Mesothelial cell of epicardium (in vitro differentiated cells): ENCODE results near the gene KIRREL3. TPM values are rescaled to one million over a fixed set of nuclear protein-coding genes. Genes with fewer than 3 reads are reported as not detected.

Experiments used
- DNase-seq, 2 experiments: peaks; one replicate each; pipeline ENCODE4 v3.0.0; 2021; ENCODE audit warnings: low spot score in 2 of 2; ENCODE audit not compliant: unreplicated experiment in 2 of 2
- H3K27ac Mint-ChIP-seq: 2 replicates; pipeline ENCODE4 v1.8.0; 2021; ENCODE audit warnings: mixed read lengths
- H3K27me3 Mint-ChIP-seq: 2 replicates; pipeline ENCODE4 v1.8.0; 2021; ENCODE audit warnings: low read depth, mixed read lengths
- H3K36me3 Mint-ChIP-seq: 2 replicates; pipeline ENCODE4 v1.8.0; 2021; ENCODE audit warnings: mixed read lengths
- H3K4me1 Mint-ChIP-seq: 2 replicates; pipeline ENCODE4 v1.8.0; 2021; ENCODE audit warnings: mixed read lengths
- H3K4me3 Mint-ChIP-seq: 2 replicates; pipeline ENCODE4 v1.8.0; 2021; ENCODE audit warnings: mild to moderate bottlenecking, moderate library complexity, mixed read lengths
- H3K9me3 Mint-ChIP-seq: 2 replicates; pipeline ENCODE4 v1.8.0; 2021; ENCODE audit warnings: mixed read lengths
- CTCF ChIP-seq: fragments of 200-600 bp; sonication (generic); IDR thresholded peaks from one replicate; pipeline ENCODE4 v1.5.0; 2021; ENCODE audit warnings: antibody characterized with exemption; ENCODE audit not compliant: unreplicated experiment
- total RNA-seq: library from RNA; stranded (reverse); gene quantifications from 3 replicates; pipeline ENCODE4 v1.2.1, GENCODE V29; 2021

The KIRREL3 gene
- total RNA-seq, 1 donor from 2014 or later, result 0.31 TPM

- peak; percentile 43 for TF ChIP-seq CTCF
- Mint-ChIP-seq H3K36me3 (no peaks in the 10 kb centered on the region), H3K27ac (no peak overlapping the region), H3K27me3 (peaks cover 70% of the 10 kb centered on the region), H3K9me3 (no peaks in the 10 kb centered on the region), H3K4me1 (peaks cover 4% of the 10 kb centered on the region), H3K4me3 (no peak overlapping the region)
- peak in 1 of 2 experiments; percentile 72 for DNase-seq
Observed at GRCh38 chr11:126716456-126717083, 284.0 kb downstream of the KIRREL3 start.

GRCh38 chr11:126713806-126714205 is 286.8 kb downstream of the KIRREL3 start:
- DNase-seq, result no peak
- H3K27me3 Mint-ChIP-seq, result peaks cover 59% of the 10 kb centered on the region
- no peak for TF ChIP-seq CTCF
- no peaks in the 10 kb centered on the region for H3K9me3 Mint-ChIP-seq
- H3K4me3 Mint-ChIP-seq, result no peak overlapping the region
- H3K27ac Mint-ChIP-seq, result no peak overlapping the region
- no peaks in the 10 kb centered on the region for H3K4me1 Mint-ChIP-seq
- no peaks in the 10 kb centered on the region for H3K36me3 Mint-ChIP-seq

GRCh38 chr11:126711977-126712625 is 288.5 kb downstream of the KIRREL3 start:
- H3K27me3 Mint-ChIP-seq, result peaks cover 50% of the 10 kb centered on the region
- no peak for DNase-seq
- H3K9me3 Mint-ChIP-seq, result no peaks in the 10 kb centered on the region
- no peak for TF ChIP-seq CTCF
- no peaks in the 10 kb centered on the region for H3K4me1 Mint-ChIP-seq
- H3K27ac Mint-ChIP-seq, result no peak overlapping the region
- no peaks in the 10 kb centered on the region for H3K36me3 Mint-ChIP-seq
- H3K4me3 Mint-ChIP-seq, result no peak overlapping the region

GRCh38 chr11:126710804-126711399 is 289.7 kb downstream of the KIRREL3 start:
- DNase-seq, result no peak
- no peaks in the 10 kb centered on the region for H3K9me3 Mint-ChIP-seq
- H3K36me3 Mint-ChIP-seq, result no peaks in the 10 kb centered on the region
- peaks cover 42% of the 10 kb centered on the region for H3K27me3 Mint-ChIP-seq
- no peak overlapping the region for H3K4me3 Mint-ChIP-seq
- TF ChIP-seq CTCF, result no peak
- no peak overlapping the region for H3K27ac Mint-ChIP-seq
- no peaks in the 10 kb centered on the region for H3K4me1 Mint-ChIP-seq

- H3K27ac Mint-ChIP-seq, result no peak overlapping the region
- H3K36me3 Mint-ChIP-seq, result no peaks in the 10 kb centered on the region
- TF ChIP-seq CTCF, result no peak
- no peak overlapping the region for H3K4me3 Mint-ChIP-seq
- peaks cover 16% of the 10 kb centered on the region for H3K4me1 Mint-ChIP-seq
- no peak for DNase-seq
- H3K27me3 Mint-ChIP-seq, result peaks cover 12% of the 10 kb centered on the region
- no peaks in the 10 kb centered on the region for H3K9me3 Mint-ChIP-seq
Observed at GRCh38 chr11:126707498-126707897, 293.1 kb downstream of the KIRREL3 start.
